Astrocyte (in vitro differentiated cells and primary cell): ENCODE measurements around the gene STXBP5.

ENCODE experiments used
- EZH2 ChIP-seq: IDR thresholded peaks from 2 replicates; pipeline ENCODE4 v1.6.1; 2012; ENCODE audit warnings: mild to moderate bottlenecking, low read length, inconsistent platforms; ENCODE audit not compliant: insufficient read depth
- TF ChIP-seq, protein P1 (sequence below): IDR thresholded peaks from 2 replicates; pipeline ENCODE4 v1.5.1; 2011; ENCODE audit warnings: low read depth, mild to moderate bottlenecking, inconsistent platforms, low read length, moderate library complexity; ENCODE audit not compliant: insufficient read depth

DNA sequence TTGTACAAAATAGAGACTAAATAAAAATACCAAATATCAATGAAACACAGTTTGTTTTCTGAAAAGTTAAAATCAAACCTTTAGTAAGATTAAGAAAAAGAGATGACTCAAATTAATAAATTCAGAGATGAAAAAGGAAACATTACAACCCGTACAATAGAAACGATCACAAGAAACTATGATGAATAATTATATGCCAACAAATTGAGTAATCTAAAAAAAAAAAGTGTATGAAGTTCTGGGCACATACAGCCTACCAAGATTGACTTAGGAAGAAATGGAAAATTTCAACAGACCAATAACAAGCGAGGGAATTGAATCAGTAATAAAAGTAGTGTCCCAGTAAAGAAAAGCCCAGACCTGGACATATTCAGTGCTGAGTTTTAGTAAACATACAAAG, 94.8 kb downstream of the STXBP5 start:
- TF ChIP-seq EZH2 = no peak
- TF ChIP-seq, protein P1, sequence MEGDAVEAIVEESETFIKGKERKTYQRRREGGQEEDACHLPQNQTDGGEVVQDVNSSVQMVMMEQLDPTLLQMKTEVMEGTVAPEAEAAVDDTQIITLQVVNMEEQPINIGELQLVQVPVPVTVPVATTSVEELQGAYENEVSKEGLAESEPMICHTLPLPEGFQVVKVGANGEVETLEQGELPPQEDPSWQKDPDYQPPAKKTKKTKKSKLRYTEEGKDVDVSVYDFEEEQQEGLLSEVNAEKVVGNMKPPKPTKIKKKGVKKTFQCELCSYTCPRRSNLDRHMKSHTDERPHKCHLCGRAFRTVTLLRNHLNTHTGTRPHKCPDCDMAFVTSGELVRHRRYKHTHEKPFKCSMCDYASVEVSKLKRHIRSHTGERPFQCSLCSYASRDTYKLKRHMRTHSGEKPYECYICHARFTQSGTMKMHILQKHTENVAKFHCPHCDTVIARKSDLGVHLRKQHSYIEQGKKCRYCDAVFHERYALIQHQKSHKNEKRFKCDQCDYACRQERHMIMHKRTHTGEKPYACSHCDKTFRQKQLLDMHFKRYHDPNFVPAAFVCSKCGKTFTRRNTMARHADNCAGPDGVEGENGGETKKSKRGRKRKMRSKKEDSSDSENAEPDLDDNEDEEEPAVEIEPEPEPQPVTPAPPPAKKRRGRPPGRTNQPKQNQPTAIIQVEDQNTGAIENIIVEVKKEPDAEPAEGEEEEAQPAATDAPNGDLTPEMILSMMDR = no peak
